Activated T-cell treated with anti-CD3 and anti-CD28 coated beads, Interleukin-2, amount 50 U/mL, for 4 hours (primary cell): ENCODE results near the gene SCAND1. TPM values are rescaled to one million over a fixed set of nuclear protein-coding genes. Genes with fewer than 3 reads are reported as not detected.

Experiments
- ATAC-seq, 2 donors: fragments of 200-7000 bp; cut with Tn5 transposase; one replicate each; pipeline ENCODE4 v1.10.0; 2021
- DNase-seq: peaks from one replicate; pipeline ENCODE4 v3.0.0-alpha.2; 2020
- H3K27me3 Mint-ChIP-seq: one replicate; pipeline ENCODE4 v1.8.0; 2021; ENCODE audit warnings: low read depth, mixed read lengths
- H3K36me3 Mint-ChIP-seq: one replicate; pipeline ENCODE4 v1.8.0; 2022; ENCODE audit warnings: mixed read lengths; ENCODE audit not compliant: insufficient read depth
- H3K4me1 Mint-ChIP-seq: one replicate; pipeline ENCODE4 v1.8.0; 2021; ENCODE audit warnings: low read depth, mixed read lengths
- H3K4me3 Mint-ChIP-seq: one replicate; pipeline ENCODE4 v1.8.0; 2021; ENCODE audit warnings: mild to moderate bottlenecking, moderate library complexity, mixed read lengths
- H3K9me3 Mint-ChIP-seq: one replicate; pipeline ENCODE4 v1.8.0; 2021; ENCODE audit warnings: mixed read lengths
- total RNA-seq, 3 donors: library from RNA; stranded (reverse); gene quantifications; one replicate each; pipeline ENCODE4 v1.2.1, GENCODE V29; 2021

The SCAND1 gene
- total RNA-seq, 3 donors from 2014 or later = 54.5 to 59.5 (median 57.1) TPM

DNA sequence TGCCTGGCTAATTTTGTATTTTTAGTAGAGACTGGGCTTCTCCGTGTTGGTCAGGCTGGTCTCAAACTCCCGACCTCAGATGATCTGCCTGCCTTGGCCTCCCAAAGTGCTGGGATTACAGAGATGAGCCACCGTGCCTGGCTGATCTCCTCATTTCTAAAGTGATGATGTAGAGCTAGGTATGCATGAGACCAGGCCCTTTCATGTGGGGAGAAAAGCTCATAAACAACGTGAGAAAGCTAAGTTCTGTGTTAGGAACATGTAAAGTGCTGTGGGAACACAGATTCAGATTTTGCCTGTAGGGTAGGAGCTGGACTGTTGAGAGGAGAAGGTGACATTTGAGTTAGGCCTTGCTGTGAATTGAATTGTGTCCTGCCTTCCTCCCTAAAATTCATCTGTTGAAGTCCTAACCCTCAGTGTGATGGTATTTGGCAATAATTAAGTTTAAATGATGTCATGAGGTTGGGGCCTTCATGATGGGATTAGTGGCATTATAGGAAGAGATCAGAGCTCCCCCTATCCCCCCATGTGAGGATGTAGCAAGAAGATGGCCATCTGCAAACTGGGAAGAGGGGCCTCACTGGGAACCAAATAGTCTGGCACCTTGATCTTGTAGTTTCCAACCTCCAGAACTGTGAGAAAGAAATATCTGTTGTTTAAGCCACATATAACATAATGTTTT is 49.2 kb downstream of the SCAND1 start:
- ATAC-seq (no peak), DNase-seq (no peak)
- H3K4me1 Mint-ChIP-seq = peaks cover 24% of the 10 kb centered on the region
- no peak overlapping the region for H3K4me3 Mint-ChIP-seq
- no peaks in the 10 kb centered on the region for H3K9me3 Mint-ChIP-seq
- peaks cover 35% of the 10 kb centered on the region for H3K36me3 Mint-ChIP-seq
- no peaks in the 10 kb centered on the region for H3K27me3 Mint-ChIP-seq

DNA sequence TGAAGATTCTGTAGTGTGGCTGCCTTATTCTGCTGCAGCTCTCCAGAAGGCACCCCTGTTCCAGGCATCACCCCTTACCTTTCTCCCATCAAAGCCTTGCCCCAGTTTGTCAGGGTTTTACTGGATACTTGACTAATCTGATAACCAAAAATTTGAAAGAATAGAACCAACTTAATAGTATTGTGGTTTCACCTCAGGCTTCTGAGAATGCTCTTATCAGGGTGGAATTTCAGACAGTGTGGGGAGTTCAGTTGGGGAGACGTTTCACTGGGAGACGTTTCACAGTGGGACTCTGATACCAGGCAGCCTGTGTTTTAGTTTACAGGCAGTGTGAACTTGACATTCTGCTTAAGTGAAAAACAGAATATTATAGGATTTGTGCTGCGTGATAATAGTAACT is 50.5 kb downstream of the SCAND1 start:
- no peak for DNase-seq
- H3K36me3 Mint-ChIP-seq = peaks cover 31% of the 10 kb centered on the region
- ATAC-seq = no peak
- no peak overlapping the region for H3K4me3 Mint-ChIP-seq
- H3K9me3 Mint-ChIP-seq = no peaks in the 10 kb centered on the region
- peaks cover 19% of the 10 kb centered on the region for H3K4me1 Mint-ChIP-seq
- H3K27me3 Mint-ChIP-seq = no peaks in the 10 kb centered on the region

Other genes with a start within 250 kb of the SCAND1 start
- gene RBM39, start 212.2 kb downstream of the SCAND1 start, total RNA-seq = 100 to 1,000 TPM; 336 to 375 (median 337) TPM
- 10 to 100 TPM; 47.7 to 59.4 (median 48.8) TPM for gene PHF20, start 182.5 kb downstream of the SCAND1 start, total RNA-seq
- gene CNBD2, start 14.1 kb upstream of the SCAND1 start, total RNA-seq = 1 to 10 TPM; 3.6 to 4.9 (median 4.1) TPM
- gene EPB41L1, start 200.2 kb upstream of the SCAND1 start, total RNA-seq = under 1 TPM; 0.22 to 0.50 (median 0.33) TPM